Colonic mucosa (tissue), 4 donors: ENCODE measurements around the gene ELF5. TPM values are rescaled to one million over a fixed set of nuclear protein-coding genes. Genes with fewer than 3 reads are reported as not detected.

Experiments
- DNase-seq: peaks from one replicate; pipeline ENCODE4 v3.0.0-alpha.2; 2020
- H3K27ac ChIP-seq: fragments of 200-600 bp; one replicate; pipeline ENCODE4 v1.8.0; 2021
- H3K27me3 ChIP-seq: fragments of 200-600 bp; one replicate; pipeline ENCODE4 v1.8.0; 2021
- H3K36me3 ChIP-seq: fragments of 200-600 bp; one replicate; pipeline ENCODE4 v1.8.0; 2021
- H3K4me1 ChIP-seq: fragments of 200-600 bp; one replicate; pipeline ENCODE4 v1.8.0; 2021; ENCODE audit warnings: mild to moderate bottlenecking
- H3K4me3 ChIP-seq: fragments of 200-600 bp; one replicate; pipeline ENCODE4 v1.8.0; 2021
- H3K9ac ChIP-seq, 2 donors: one replicate each; pipeline ENCODE4 v1.7.0; 2013; ENCODE audit warnings: control low read depth in 2 of 2, low read depth in 2 of 2, low read length in 2 of 2
- H3K9me3 ChIP-seq: fragments of 200-600 bp; one replicate; pipeline ENCODE4 v1.8.0; 2021
- intact Hi-C: fragments of 100-400 bp; cut with DNase I; formaldehyde crosslinking; loops from one replicate; pipeline ENCODE4 v1.14.1; 2022
- total RNA-seq, 2 donors: library from RNA; stranded (reverse); fragmentation: NEBNext Ultra II Directional in 1 of 2; extraction: Animal tissue kit (Norgen Biotek cat#: 25700) in 1 of 2; gene quantifications; one replicate each; pipeline ENCODE4 v1.2.1, GENCODE V29; 2021
- TF ChIP-seq, protein P1 (sequence below): fragments of 200-600 bp; IDR thresholded peaks from one replicate; pipeline ENCODE4 v1.8.0; 2022; ENCODE audit warnings: antibody characterized with exemption, mild to moderate bottlenecking
- donor health status: healthy.
- donor health status: DM: no; HTN: no; CAD: no.
- donor health status: DM: no; HTN: no; CAD: no.

The ELF5 gene
- total RNA-seq, 2 donors from 2014 or later = not detected

DNA sequence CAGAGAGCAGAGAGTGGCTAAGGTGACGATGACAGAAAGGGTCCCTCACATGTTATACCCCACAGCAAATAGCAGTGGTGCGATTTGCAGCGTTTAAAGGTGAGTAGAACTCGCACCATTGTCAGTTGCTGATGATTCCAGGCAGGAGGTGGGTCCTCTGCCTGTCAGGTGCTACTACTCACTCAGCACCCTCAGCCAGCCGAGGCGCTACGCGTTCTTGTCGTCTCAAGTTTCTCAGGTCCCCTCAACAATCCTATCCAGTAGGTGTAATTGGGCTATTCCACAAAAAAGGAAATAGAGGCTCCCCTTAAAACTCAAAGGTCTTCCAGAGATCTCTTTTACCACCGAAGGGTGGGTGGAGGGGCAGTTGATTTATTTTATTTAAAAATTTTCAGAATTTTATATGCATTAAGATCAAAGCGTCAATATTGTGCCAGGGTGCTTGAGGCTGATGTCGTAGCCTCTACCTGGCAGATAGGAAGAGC lies 18.3 kb downstream of the ELF5 start:
- TF ChIP-seq, protein P1, sequence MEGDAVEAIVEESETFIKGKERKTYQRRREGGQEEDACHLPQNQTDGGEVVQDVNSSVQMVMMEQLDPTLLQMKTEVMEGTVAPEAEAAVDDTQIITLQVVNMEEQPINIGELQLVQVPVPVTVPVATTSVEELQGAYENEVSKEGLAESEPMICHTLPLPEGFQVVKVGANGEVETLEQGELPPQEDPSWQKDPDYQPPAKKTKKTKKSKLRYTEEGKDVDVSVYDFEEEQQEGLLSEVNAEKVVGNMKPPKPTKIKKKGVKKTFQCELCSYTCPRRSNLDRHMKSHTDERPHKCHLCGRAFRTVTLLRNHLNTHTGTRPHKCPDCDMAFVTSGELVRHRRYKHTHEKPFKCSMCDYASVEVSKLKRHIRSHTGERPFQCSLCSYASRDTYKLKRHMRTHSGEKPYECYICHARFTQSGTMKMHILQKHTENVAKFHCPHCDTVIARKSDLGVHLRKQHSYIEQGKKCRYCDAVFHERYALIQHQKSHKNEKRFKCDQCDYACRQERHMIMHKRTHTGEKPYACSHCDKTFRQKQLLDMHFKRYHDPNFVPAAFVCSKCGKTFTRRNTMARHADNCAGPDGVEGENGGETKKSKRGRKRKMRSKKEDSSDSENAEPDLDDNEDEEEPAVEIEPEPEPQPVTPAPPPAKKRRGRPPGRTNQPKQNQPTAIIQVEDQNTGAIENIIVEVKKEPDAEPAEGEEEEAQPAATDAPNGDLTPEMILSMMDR = no peak
- Histone ChIP-seq H3K27ac (no peak overlapping the region), H3K27me3 (no peaks in the 10 kb centered on the region), H3K9me3 (no peaks in the 10 kb centered on the region), H3K36me3 (no peaks in the 10 kb centered on the region), H3K4me3 (no peak overlapping the region), H3K4me1 (no peaks in the 10 kb centered on the region), H3K9ac (no peak overlapping the region)
- intact Hi-C loops = loop anchor here (10.0 kb wide), 1 partner anchor 320 kb away; no protein-coding TSS in a partner anchor
- DNase-seq = no peak

GRCh38 chr11:34493926-34494595 lies 19.5 kb downstream of the ELF5 start:
- Histone ChIP-seq H3K36me3 (no peaks in the 10 kb centered on the region), H3K4me1 (no peaks in the 10 kb centered on the region), H3K9ac (no peak overlapping the region), H3K9me3 (no peaks in the 10 kb centered on the region), H3K4me3 (no peak overlapping the region), H3K27ac (no peak overlapping the region), H3K27me3 (no peaks in the 10 kb centered on the region)
- TF ChIP-seq, protein P1 = no peak
- intact Hi-C loops = loop anchor here (5.0 to 10.0 kb wide), 2 partner anchors 127 to 319 kb away; no protein-coding TSS in a partner anchor
- DNase-seq = no peak

- Histone ChIP-seq H3K4me1 (no peaks in the 10 kb centered on the region), H3K9me3 (no peaks in the 10 kb centered on the region), H3K4me3 (no peak overlapping the region), H3K36me3 (no peaks in the 10 kb centered on the region), H3K27me3 (no peaks in the 10 kb centered on the region), H3K9ac (no peak overlapping the region), H3K27ac (no peak overlapping the region)
- no peak for DNase-seq
- TF ChIP-seq, protein P1 = no peak
- intact Hi-C loops = loop anchor here (5.0 to 10.0 kb wide), 2 partner anchors 126 to 319 kb away; no protein-coding TSS in a partner anchor
Measured at GRCh38 chr11:34493468-34493867, 20.1 kb downstream of the ELF5 start.

DNA sequence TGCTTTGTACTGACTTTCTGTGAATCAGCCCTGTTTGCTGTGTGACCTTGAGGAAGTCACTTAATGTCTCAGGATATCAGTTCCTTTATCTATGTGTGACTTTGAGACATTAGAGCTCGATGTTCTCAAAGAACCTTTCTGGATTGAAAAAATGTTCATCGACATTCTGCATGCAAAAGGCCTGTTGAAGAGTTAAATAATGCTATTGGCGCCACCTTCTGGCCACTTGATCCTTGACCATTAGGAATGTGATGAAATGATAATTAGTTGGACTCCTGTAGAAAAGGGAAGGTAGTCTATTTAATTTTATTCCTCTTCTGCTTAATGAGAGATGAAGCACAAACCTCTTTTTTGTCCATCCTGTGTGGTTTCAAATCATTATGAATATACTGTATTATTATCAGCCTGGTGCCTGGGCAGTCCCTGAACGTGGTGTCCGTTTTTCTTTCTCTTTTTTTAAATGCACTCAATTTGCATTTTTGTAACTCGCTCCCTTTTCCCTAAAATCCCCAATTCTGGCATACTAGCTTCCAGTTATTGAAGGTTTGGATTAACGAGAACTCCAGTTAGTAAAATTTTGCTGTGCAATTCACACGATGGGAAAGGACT lies 20.7 kb downstream of the ELF5 start:
- TF ChIP-seq, protein P1 = peak; percentile 57
- no peak overlapping the region for H3K4me3 ChIP-seq
- H3K9me3 ChIP-seq = no peaks in the 10 kb centered on the region
- DNase-seq = peak; percentile 66
- H3K9ac ChIP-seq = no peak overlapping the region
- intact Hi-C loops = loop anchor here (5.0 to 10.0 kb wide), 2 partner anchors 126 to 318 kb away; no protein-coding TSS in a partner anchor
- H3K36me3 ChIP-seq = no peaks in the 10 kb centered on the region
- H3K27ac ChIP-seq = no peak overlapping the region
- no peaks in the 10 kb centered on the region for H3K4me1 ChIP-seq
- H3K27me3 ChIP-seq = no peaks in the 10 kb centered on the region

- Histone ChIP-seq H3K27me3 (no peaks in the 10 kb centered on the region), H3K4me3 (no peak overlapping the region), H3K9ac (no peak overlapping the region), H3K4me1 (no peaks in the 10 kb centered on the region), H3K27ac (no peak overlapping the region), H3K9me3 (no peaks in the 10 kb centered on the region), H3K36me3 (no peaks in the 10 kb centered on the region)
- TF ChIP-seq, protein P1 = no peak
- no peak for DNase-seq
- intact Hi-C loops = loop anchor here (5.0 to 10.0 kb wide), 2 partner anchors 123 to 316 kb away; no protein-coding TSS in a partner anchor
Measured at GRCh38 chr11:34490304-34490703, 23.3 kb downstream of the ELF5 start.
